GM12872 (cell line): ENCODE data around the gene CHCHD4.

ENCODE experiments used
- TF ChIP-seq, protein P1 (sequence below): IDR thresholded peaks from 3 replicates; pipeline ENCODE4 v1.5.1; 2011; ENCODE audit warnings: low read depth, mild to moderate bottlenecking, low read length, moderate library complexity; ENCODE audit not compliant: insufficient read depth

Gene CHCHD4

DNA sequence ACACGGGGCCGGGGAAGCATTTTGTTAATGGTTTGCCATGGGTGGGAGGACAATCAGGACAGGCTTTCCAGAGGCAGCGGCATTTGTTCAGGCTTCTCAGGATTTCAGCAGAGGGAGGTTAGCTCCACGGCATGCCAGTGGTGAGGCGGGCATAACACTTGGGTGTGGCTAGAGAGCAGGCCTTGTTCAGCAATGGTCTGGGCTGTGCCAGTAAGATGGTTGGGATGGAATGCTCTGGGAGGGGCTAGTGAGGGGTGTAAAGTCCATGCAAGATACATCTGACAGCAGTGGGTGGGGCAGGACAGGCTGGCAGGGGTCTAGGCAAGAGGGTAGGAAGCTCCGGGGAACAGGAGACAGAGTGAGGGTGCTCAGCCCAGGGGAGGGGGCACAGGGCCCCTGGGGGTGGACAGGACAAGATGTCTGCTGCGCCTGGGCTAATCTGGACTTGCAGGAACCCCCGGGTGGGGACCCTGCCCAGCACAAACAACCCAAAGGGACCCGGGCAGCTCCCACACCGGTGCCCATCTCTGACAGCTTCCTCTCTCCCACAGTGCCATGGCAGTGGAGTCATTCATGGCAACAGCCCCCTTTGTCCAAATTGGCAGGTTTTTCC is 8.6 kb upstream of the CHCHD4 start:
- TF ChIP-seq, protein P1, sequence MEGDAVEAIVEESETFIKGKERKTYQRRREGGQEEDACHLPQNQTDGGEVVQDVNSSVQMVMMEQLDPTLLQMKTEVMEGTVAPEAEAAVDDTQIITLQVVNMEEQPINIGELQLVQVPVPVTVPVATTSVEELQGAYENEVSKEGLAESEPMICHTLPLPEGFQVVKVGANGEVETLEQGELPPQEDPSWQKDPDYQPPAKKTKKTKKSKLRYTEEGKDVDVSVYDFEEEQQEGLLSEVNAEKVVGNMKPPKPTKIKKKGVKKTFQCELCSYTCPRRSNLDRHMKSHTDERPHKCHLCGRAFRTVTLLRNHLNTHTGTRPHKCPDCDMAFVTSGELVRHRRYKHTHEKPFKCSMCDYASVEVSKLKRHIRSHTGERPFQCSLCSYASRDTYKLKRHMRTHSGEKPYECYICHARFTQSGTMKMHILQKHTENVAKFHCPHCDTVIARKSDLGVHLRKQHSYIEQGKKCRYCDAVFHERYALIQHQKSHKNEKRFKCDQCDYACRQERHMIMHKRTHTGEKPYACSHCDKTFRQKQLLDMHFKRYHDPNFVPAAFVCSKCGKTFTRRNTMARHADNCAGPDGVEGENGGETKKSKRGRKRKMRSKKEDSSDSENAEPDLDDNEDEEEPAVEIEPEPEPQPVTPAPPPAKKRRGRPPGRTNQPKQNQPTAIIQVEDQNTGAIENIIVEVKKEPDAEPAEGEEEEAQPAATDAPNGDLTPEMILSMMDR: no peak

DNA sequence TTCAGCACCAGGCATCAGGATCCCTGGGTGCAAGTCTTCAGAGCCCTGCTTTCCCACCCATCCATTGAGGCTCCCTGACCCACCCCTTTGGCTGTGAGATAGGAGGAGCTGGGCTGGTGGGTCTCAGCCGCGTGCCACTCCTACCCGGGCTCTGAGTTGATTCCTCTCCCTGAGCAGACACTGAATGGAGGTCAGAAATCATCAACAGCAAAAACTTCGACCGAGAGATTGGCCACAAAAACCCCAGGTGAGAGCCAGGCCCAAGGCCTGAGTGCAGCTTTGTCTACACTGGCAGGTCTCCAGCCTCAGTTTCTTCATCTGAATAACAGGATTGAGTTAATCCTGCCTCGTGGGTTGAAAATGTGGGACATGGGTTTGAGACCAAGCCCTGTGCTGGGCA is 8.0 kb upstream of the CHCHD4 start:
- TF ChIP-seq, protein P1: no peak

DNA sequence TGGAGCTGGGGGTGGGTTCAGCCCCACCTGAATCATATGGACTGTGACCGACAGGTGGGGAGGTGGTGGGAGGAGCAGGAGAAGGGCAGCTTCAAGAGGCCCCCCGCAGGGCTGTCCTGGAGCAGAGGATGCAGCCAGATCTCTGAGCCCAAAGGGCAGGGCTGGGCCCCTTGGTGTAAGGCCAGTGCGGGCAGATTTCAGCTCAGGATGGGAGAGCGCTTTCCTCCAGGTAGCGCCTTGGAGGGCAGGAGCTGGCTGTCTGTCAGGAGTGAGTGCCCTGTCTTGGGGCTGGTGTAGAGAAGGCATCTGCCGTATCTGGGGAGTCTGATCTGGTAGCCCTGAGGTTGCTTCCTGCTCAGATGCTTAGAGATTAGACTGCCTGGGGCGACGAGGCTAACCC is 7.5 kb upstream of the CHCHD4 start:
- TF ChIP-seq, protein P1: no peak

DNA sequence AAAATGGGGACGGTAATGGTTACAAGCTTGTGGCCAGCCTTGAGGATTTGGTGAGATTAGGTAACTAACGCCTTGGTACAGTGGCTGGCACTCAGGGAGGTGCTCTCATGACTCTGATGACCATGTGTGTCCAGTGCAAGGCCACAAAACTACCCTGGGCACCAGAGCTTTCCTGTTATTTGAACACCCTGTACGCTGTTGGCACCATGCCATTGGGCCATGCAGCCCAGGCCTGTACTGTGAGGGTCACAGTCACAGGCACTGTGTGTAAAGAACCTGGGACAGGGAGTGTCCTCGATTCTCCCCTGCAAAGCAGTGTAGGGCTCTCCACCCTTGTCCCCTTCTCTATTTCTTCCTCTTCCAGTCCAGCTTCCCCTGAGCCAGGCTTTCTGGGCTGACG is 6.5 kb upstream of the CHCHD4 start:
- TF ChIP-seq, protein P1: no peak

DNA sequence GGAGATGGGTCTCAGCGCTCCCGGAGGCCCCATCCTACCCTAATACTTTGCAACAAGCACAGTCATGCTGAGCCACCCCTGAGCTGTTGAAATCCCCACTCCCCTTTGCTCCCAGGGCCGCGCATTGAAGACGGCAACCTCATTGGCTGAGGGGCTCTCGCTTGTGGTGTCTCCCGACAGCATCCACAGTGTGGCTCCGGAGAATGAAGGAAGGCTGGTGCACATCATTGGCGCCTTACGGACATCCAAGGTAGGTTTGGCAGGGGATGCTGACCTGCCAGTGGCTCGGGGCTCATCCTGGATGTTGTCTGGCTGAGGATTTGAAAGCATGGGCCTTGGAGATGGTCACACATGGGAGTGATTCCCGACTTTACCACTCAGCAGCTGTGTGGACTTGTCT is 6.0 kb upstream of the CHCHD4 start:
- TF ChIP-seq, protein P1: no peak

DNA sequence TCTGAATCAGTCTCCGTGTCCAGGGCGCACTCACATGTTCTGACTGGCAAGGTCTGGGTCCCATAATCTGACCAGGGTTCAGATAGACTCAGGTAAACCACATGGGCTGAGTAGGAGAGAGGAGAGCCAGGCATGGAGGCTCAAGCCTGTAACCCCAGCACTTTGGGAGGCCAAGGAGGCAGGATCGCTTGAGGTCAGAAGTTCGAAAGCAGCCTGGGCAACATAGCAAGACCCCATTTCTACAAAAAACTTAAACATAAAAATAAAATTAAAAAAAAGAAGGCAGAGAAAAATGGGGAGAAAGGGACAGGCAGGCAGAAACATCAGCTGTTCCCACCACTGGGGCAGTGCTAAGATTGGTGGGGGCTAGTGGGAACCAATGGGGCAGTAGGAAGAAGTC is 5.6 kb upstream of the CHCHD4 start:
- TF ChIP-seq, protein P1: no peak

DNA sequence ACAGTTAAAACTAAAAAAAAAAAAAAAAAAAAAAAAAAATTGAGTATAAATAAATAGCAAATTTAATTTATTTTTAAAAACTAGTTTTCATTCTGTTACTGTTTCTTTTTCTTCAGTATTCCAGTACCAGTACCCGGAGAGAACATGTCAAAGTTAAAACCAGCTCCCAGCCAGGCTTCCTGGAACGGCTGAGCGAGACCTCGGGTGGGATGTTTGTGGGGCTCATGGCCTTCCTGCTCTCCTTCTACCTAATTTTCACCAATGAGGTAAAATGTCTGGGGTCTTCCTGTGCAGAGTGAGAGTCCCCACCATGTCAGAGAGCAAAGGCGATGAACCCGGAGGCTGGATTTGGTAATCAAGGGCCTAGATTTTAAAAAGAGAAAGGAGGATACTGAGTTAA is 4.6 kb upstream of the CHCHD4 start:
- TF ChIP-seq, protein P1: no peak
